HG02678 (cell line): Measurements from ENCODE around the gene CPXM1.

Experiments
- ATAC-seq: cut with Tn5 transposase; IDR thresholded peaks from one replicate; pipeline ENCODE4 v1.9.1; 2021; ENCODE audit warnings: mild to moderate bottlenecking, moderate library complexity; ENCODE audit not compliant: unreplicated experiment

Gene CPXM1

GRCh38 chr20:2804041-2804828 lies 3.8 kb upstream of the CPXM1 start:
- no peak for ATAC-seq

DNA sequence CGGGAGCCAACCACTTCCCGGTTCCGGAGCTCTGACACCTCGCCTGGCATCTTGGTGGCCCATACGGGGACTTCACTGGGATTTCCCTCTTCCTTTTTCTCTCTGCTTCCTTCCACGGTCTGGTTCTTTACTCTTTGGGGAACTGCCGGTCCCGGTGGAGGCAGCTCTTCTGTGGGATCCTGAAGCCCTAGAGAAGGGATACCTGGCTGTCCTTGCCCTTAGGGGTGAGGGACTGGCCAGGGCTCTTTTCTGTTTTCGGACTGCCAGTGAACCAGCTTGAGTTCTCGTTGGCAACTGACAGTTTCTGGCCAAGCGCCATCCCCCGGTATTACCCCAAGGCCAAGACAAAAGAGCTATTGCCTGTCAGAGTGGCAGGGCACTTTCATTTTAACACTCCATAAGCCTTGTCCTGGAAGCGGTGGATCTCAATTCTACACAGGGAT lies 880 bp upstream of the CPXM1 start:
- ATAC-seq = peak; percentile 19

- ATAC-seq = peak; percentile 25
These were observed 523 bp downstream of the CPXM1 start for GRCh38 chr20:2799688-2800520.

DNA sequence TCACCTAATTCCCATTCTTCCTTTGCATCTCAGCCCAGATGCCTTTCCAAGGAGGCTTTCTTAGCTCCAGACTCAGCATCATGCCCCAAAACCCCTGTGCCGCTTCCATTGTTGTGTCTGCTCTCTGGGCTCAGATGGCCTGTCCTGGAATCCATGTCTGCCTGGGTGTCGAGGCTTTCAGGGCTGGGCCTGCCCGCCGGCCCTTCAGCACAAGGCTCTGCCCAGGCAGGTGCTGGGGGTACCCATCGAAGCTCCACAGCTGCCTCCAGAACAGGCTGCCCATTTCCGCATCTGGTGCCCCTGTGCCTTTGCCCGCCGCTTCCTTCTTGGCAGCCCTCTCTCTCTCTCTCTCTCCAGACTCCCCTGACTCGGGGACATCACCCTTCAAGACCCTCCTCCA lies 1.2 kb downstream of the CPXM1 start:
- ATAC-seq = no peak

DNA sequence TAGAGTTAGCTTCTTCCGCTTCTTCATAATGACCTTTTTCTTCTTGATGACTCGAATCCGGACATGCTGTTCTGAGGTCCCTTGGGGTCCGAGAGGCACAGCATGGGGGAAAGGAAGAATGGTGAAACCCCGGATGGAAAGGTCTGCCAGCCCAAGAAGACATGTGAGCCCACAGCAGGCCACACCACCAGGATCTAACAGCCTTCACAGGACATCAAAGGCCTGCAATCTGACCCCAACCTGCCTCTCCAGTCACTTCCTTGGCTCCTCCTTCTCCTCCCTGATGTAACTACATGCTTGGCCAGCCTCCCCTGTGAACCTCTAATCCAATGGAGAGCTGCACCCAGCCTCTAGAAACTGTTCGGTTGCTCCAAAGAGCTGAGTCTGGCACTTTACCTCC lies 1.6 kb downstream of the CPXM1 start:
- ATAC-seq = no peak

DNA sequence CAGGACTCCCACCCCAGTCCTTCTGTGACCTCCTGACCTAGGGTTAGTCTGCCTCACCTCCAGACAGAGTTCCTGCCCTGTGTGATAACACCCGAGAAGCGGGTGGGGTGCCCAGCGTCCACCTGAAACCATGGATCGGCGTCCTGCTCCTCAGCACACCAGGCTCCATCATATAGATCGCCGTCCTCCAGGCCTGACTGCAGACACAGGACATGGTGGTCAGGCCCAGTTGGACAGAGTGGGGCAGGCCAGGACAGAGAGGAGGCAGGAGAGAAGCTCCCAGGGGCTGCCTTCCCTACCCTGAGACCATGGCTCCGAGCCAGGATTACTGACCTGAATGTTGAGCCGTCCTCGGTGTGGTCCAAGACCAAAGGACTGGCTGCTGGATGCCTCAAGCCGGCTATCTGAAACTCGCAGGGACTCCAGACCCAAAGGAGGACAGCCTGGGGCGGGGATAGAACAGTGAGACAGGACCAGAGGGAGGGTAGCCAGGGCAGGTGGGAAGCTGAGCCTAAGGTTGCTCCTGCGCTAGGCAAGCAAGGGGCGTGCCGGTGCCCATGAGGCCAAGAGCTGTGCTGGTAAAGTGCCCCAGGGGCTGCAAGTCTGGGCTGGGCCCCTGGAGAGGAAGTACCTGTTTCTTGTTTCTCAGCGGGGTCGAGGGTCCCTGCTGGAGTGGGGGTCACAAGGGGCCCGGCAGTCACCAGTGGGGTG lies 2.2 kb downstream of the CPXM1 start:
- ATAC-seq = no peak

- no peak for ATAC-seq
These were observed 3.1 kb downstream of the CPXM1 start for GRCh38 chr20:2797136-2797983.

DNA sequence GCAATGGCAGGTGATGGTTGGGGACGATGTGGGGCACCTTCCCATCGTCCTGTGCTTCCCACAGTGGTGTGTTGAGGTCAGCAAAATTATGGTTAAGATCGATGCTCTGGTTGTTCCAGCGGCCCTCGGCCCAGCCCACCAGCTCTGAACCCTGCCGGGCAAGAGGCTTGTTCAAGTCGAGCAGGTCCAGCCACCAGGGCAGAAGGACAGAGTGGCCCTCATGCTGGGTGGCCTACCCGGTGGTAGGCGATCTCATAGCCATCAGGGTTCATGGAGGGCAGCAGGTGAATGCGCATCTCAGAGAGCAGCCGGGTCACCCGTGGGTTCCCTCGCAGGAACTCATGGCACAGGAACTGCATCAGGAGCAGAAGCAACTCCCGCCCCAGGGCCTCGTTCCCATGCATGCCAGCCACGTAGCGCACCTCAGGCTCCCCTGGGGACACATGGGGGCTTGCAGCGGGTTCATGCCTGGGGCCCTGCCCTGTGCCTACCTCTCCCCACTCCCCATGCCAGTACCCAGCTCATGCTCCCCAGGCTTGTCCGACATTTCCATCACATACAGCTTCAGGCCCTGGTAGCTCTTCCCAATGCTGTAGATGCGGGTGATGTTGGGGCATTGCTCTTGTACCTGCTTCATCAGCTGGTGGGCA lies 4.3 kb downstream of the CPXM1 start:
- ATAC-seq = no peak

DNA sequence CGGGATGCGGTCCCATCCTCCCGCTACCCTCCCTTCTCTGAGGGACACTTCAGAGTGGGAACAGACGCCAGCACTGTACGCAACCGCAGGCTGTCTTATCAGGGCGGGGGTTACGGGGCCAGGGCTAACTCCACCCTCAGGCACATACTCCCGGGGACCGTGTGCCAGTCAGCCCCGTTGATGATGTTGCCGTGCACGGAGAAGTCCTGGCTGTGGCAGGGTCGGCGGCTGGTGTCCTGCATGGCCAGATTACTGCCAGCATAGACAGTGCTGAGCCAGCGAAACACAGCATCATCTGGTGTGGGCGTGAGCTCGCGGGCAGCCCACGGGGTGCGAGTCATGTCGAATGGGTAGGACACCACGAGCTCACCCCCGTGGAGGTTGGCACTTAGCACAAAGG lies 5.0 kb downstream of the CPXM1 start:
- no peak for ATAC-seq

- ATAC-seq = no peak
These were observed 5.5 kb downstream of the CPXM1 start for GRCh38 chr20:2794866-2795447.

GRCh38 chr20:2794202-2794748 lies 6.2 kb downstream of the CPXM1 start:
- no peak for ATAC-seq

DNA sequence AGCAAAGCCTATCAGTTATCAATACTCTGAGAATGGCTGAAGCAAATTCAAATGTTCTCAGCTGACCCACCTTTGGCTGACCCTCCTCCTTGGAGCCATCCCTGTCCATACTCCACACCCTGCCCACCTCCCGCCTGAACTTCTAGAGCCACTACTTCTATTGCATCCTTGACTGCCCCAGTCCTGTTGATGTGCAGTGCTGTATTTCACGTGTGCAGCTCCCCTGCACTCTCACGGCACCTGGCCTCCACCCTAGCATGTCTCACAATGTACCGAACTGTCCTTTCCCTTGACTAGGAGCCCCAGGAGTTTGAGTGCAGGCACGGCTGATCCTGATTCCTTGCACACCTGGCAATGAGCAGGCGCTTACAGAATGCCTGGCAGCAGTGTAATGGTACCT lies 7.0 kb downstream of the CPXM1 start:
- ATAC-seq = no peak

GRCh38 chr20:2783908-2784566 lies 16.4 kb downstream of the CPXM1 start:
- ATAC-seq = no peak

- no peak for ATAC-seq
These were observed 19.5 kb downstream of the CPXM1 start for GRCh38 chr20:2780948-2781347.

DNA sequence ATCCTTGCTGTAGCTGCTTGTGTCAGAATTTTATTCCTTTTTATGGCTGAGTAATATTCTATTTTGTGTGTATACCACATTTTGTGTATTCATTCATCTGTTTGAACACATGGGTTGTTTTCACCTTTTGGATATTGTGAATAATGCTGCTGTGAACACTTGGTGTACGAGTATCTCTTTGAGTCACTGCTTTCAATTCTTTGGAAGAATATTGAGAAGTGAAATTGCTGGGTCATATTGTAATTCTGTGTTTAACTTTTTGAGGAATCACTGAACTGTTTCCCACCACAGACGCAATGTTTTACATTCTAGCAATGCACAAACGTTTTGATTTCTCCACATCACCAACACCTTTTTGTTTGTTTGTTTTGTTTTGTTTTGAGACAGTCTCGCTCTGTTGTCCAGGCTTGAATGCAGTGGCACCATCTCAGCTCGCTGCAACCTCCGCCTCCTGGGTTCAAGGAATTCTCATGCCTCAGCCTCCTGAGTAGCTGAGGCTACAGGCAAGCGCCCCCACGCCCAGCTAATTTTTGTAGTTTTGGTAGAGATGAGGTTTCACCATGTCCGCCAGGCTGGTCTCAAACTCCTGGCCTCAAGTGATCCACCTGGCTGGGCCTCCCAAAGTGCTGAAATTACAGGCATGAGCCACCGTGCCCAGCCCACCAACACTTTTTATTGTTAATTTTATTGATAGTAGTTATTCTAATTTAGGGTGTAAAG lies 21.7 kb downstream of the CPXM1 start:
- ATAC-seq = no peak

GRCh38 chr20:2775139-2775538 lies 25.3 kb downstream of the CPXM1 start:
- ATAC-seq = no peak

DNA sequence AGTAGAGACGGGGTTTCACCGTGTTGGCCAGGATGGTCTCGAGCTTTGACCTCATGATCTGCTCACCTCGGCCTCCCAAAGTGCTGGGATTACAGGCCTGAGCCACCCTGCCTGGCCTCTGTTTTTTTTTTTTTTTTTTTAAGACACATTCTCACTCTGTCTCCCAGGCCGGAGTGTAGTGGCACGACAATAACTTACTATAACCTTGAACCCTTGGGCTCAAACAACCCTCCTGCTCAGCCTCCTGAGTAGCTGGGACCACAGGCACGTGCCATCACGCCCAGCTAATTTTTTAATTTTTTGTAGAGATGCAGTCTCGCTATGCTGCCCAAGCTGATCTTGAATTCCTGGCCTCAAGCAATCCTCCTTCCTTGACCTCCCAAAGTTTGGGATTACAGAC lies 26.6 kb downstream of the CPXM1 start:
- no peak for ATAC-seq

DNA sequence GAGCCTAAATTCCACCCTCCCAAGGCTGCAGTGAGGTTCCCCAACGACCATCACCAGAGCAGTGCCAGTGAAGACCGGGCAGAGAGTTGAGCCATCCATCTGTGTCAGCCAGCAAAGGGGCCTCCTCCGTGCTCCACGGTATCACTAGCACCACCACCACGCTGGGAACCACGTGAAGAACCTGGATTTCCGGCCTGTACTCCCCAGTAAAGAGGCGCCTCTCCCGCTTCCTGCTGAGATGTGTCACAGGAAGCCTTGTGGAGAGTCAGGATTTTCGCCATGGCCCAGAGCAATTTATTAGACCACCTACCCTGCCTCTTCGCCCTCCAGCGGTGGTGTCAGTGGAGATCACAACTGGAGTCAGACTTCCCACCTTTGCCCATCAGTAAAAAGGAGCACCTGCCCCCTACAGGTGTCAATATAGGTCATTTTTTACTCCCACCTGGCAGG lies 28.8 kb downstream of the CPXM1 start:
- ATAC-seq = no peak
